GM12864 (cell line): ENCODE measurements around the gene ZMYND11.
A peak's percentile ranks its signal among the peaks of the same experiment; 100 is the strongest.

ENCODE experiments used
- DNase-seq: peaks from one replicate; pipeline ENCODE4 v3.0.0-alpha.2; 2011; ENCODE audit warnings: low read depth
- H3K4me3 ChIP-seq: 2 replicates; pipeline ENCODE4 v1.5.1; 2011; ENCODE audit warnings: mild to moderate bottlenecking, low read depth, low read length, control low read depth
- TF ChIP-seq, protein P1 (sequence below): IDR thresholded peaks from 2 replicates; pipeline ENCODE4 v1.5.1; 2011; ENCODE audit warnings: low read depth, mild to moderate bottlenecking, moderate library complexity, low read length, control low read depth, inconsistent platforms; ENCODE audit errors: missing control alignments

Gene ZMYND11

DNA sequence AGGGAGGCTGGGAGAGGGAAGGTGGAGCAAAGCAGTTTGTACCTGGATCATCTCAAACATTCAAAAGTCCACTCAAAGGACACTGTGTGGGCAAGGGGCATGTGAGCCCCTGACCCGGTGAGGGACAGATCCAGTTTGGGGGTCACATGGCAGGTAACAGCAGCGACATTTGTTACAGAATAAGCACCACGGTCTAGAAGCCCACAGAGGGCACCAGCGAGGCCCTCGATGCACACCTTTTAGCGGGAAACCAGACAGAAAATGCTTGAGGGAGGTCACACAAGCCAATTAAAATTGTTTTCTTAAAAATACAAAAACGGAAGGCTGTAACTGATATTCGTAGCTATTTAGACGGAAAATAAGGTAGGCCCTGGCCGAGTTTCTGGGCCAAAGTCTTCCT lies 144.4 kb downstream of the ZMYND11 start:
- no peak for DNase-seq
- H3K4me3 ChIP-seq, result no peak overlapping the region
- TF ChIP-seq, protein P1, sequence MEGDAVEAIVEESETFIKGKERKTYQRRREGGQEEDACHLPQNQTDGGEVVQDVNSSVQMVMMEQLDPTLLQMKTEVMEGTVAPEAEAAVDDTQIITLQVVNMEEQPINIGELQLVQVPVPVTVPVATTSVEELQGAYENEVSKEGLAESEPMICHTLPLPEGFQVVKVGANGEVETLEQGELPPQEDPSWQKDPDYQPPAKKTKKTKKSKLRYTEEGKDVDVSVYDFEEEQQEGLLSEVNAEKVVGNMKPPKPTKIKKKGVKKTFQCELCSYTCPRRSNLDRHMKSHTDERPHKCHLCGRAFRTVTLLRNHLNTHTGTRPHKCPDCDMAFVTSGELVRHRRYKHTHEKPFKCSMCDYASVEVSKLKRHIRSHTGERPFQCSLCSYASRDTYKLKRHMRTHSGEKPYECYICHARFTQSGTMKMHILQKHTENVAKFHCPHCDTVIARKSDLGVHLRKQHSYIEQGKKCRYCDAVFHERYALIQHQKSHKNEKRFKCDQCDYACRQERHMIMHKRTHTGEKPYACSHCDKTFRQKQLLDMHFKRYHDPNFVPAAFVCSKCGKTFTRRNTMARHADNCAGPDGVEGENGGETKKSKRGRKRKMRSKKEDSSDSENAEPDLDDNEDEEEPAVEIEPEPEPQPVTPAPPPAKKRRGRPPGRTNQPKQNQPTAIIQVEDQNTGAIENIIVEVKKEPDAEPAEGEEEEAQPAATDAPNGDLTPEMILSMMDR, result peak; percentile 17

DNA sequence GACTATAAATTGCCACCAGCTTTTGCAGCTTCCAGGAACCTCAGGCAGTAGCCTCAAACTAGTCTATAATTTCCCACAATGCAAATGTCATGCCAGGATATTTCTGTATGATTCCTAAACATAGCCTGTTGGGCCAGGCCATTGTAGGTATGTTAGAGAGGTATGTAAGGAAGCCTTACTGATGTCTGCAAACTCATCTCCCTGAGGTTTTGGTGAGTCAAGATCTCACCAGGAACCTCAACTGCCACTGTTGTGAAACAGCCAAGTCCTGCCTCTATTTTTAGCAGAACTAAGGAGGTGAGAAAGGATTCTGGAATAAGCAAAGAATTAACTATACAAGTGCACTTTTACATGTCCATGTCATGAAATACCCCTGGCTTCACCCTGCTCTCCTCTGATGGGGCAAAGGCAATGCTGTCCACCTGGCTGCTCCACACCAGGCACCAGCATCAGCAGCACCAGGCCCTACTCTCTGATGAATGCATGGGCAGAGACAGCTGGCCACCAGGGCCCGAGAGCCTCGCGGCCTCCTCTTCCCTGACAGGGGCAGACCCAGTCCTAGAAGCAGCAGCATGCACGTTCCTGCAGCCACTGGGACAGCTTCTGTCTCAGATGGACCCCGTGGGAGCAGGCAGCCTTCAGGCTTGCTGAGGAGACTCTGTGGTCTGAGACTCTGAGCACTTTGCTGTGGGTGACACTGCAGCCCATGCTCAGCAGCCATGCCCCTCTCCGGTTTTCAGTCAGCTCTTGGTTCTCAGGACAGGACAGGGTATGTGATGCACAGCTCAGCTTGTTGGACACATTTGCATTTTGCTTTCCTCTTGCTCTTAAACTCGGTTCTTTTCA lies 147.3 kb downstream of the ZMYND11 start:
- H3K4me3 ChIP-seq, result no peak overlapping the region
- TF ChIP-seq, protein P1, result no peak
- DNase-seq, result no peak

DNA sequence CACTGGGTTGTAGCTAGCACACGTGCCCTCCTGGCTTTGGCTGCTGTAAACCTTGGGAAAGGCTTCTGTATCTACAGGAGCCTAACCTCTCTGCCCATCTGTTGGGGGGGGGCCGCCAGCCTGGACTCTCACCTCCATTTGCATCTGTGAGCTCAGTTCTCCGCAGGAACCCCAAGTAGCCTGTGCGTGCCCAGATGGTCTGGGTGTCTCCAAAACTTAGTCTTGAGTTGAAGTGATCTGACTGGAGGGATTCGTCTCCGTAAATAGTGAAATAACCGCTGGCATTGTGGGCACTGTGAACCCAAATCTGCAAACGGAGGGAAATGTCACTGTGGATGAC lies 147.9 kb downstream of the ZMYND11 start:
- no peak for DNase-seq
- TF ChIP-seq, protein P1, result no peak
- no peak overlapping the region for H3K4me3 ChIP-seq

DNA sequence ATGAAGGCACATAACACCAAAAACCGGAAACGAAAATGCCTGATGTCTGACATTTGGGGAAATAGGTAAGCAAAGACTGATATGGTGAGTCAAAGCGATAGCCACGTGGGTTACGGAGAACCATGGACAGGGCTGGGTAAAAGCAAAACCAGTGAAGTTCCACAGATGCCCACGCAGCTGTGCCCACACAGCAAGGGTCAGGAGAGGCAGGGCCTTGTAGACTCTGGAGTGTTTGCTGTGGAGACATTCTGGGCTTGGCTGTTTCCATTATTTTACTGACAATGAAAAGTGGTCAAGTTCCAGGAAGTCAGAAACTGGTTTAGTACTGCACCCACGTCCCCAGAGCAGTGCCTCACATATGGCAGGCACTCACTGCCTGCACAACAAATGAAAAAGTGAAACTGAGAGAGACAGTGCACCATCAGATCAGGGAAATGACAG lies 148.7 kb downstream of the ZMYND11 start:
- peak overlapping the region; percentile 10; the same call in 1 of the 2 replicates for H3K4me3 ChIP-seq
- peak; percentile 79 for DNase-seq
- TF ChIP-seq, protein P1, result peak; percentile 22

DNA sequence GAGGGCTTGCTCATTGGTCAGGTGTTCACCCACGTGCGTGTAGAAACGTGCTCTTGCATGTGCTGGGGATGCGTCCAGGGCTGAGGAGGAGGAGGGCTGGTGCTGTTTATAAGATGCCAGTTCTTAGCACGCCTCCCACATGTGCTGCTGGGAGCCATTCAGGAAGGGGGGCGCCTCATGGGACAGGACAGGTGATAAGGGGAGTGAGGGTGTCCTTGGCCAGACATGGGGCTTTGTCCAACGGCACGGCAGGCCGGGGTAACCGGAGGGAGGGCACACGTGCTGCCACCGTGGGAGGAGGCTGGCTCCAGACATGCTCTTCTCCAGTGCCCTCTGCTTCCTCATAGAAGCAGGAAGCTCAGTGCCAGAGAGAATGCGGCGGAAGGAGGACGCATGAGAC lies 150.0 kb downstream of the ZMYND11 start:
- TF ChIP-seq, protein P1, result no peak
- no peak for DNase-seq
- H3K4me3 ChIP-seq, result no peak overlapping the region

DNA sequence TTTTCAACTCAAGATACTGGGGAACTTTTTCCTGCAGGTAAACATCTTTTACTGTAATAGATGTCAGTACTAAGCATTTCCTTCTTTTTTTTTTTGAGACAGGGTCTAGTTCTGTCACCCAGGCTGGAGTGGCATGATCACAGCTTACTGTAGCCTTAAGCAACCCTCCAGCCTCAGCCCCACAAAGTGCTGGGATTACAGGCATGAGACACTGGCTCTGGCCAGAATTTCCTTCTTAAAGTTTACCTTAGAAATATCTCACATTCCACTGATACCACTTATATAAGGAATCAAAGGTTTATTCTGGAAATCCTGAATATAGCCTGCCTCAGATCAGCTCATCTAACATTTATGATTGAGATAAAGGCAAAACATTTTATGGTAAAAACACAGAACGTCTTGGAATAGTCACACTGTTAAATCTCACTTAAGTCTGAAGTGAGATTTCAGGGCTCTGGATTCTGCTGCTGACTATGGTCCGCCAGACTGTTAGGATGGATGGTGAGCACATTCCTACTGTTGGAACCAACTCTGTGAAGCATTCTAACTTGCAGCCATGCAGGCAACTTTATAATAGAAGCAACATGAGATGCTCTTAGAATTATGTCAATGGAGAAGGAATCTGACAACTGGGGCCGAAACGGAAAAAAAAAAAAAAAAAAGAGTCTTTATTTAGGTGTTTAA lies 151.9 kb downstream of the ZMYND11 start:
- DNase-seq, result no peak
- no peak overlapping the region for H3K4me3 ChIP-seq
- TF ChIP-seq, protein P1, result no peak
